Upper lobe of left lung (tissue), 6 donors: ENCODE data around the gene ATP9A. TPM values are rescaled to one million over a fixed set of nuclear protein-coding genes. Genes with fewer than 3 reads are reported as not detected.

ENCODE experiments used
- ATAC-seq, 2 donors: fragments of 200-7000 bp; cut with Tn5 transposase; one replicate each; pipeline ENCODE4 v1.9.1; 2022; ENCODE audit warnings: mild to moderate bottlenecking in 2 of 2, moderate library complexity in 2 of 2; ENCODE audit not compliant: low FRiP score in 2 of 2
- DNase-seq, 2 donors: peaks; one replicate each; pipeline ENCODE4 v3.0.0-alpha.2; 2019 to 2020
- H3K27ac ChIP-seq, 4 donors: fragments of 200-600 bp; sonication (generic); one replicate each; pipeline ENCODE4 v1.5.1; 2016 to 2019
- H3K27me3 ChIP-seq, 4 donors: fragments of 200-600 bp; sonication (generic); one replicate each; pipeline ENCODE4 v1.5.1; 2017 to 2019
- H3K36me3 ChIP-seq, 4 donors: fragments of 200-600 bp; sonication (generic); one replicate each; pipeline ENCODE4 v1.5.1; 2016 to 2019
- H3K4me1 ChIP-seq, 4 donors: fragments of 200-600 bp; sonication (generic); one replicate each; pipeline ENCODE4 v1.5.1; 2018 to 2019
- H3K4me3 ChIP-seq, 4 donors: fragments of 200-600 bp; sonication (generic); one replicate each; pipeline ENCODE4 v1.5.1; 2017 to 2019; ENCODE audit warnings: mild to moderate bottlenecking in 2 of 4, moderate library complexity in 1 of 4
- H3K9me3 ChIP-seq, 4 donors: fragments of 200-600 bp; sonication (generic); one replicate each; pipeline ENCODE4 v1.5.1; 2018 to 2019
- CTCF ChIP-seq, 6 experiments: fragments of 450-650 bp in 4 of 6; fragments of 200-600 bp in 2 of 6; sonication (generic) in 2 of 6; IDR thresholded peaks; one replicate each; pipeline ENCODE4 v1.5.1; 2016 to 2019; ENCODE audit warnings: antibody characterized with exemption in 6 of 6
- EP300 ChIP-seq, 4 donors: sonication (generic); formaldehyde crosslinking; IDR thresholded peaks; one replicate each; pipeline ENCODE4 v1.5.1; 2017; ENCODE audit warnings: antibody characterized with exemption in 4 of 4, control low read depth in 2 of 4
- POLR2A ChIP-seq, 4 donors: fragments of 450-650 bp; IDR thresholded peaks; one replicate each; pipeline ENCODE4 v1.5.1; 2016 to 2017; ENCODE audit warnings: antibody characterized with exemption in 4 of 4, mild to moderate bottlenecking in 2 of 4
- POLR2AphosphoS5 ChIP-seq, 2 donors: sonication (generic); formaldehyde crosslinking; IDR thresholded peaks; one replicate each; pipeline ENCODE4 v1.5.1; 2017; ENCODE audit warnings: antibody characterized with exemption in 2 of 2
- WGBS, 2 donors: methylation state at CpG; one replicate each; pipeline ENCODE4 v1.1.5; 2017 to 2018; 5-methylcytosine and 5-hydroxymethylcytosine counted together
- total RNA-seq, 6 donors: library from RNA; depleted of rRNA in 4 of 6; stranded (reverse); fragments of >200 nt in 4 of 6; gene quantifications; one replicate each; pipeline versions ENCODE4 v1.1.0 to v1.2.1, GENCODE V29; 2016 to 2021
- donor health status: DM: no; HTN: no; CAD: no; lungs with moderate emphysema.
- donor health status: DM: no; HTN: yes; CAD: no; lungs with severe emphysema.

The ATP9A gene
- total RNA-seq, 6 donors from 2014 or later = 15.7 to 31.3 (median 22.8) TPM

- TF ChIP-seq POLR2AphosphoS5 (IDR thresholded peaks at IDR 0.05) (no peak), CTCF (IDR thresholded peaks at IDR 0.05) (no peak), EP300 (IDR thresholded peaks at IDR 0.05) (no peak), POLR2A (IDR thresholded peaks at IDR 0.05) (no peak)
- no peak for ATAC-seq
- WGBS, 2 donors = 78 to 84% methylated on average over 2 of the region's 2 CpGs
- H3K27me3 ChIP-seq = no peaks in the 10 kb centered on the region
- DNase-seq = no peak
- no peaks in the 10 kb centered on the region for H3K9me3 ChIP-seq
- H3K4me3 ChIP-seq = no peak overlapping the region
- no peaks in the 10 kb centered on the region for H3K4me1 ChIP-seq
- peaks cover 0 to 17% (median 3%) of the 10 kb centered on the region in 4 donors for H3K36me3 ChIP-seq
- no peak overlapping the region for H3K27ac ChIP-seq
Measured at GRCh38 chr20:51607170-51607569, 161.0 kb downstream of the ATP9A start.

GRCh38 chr20:51604851-51605250 lies 163.3 kb downstream of the ATP9A start:
- H3K4me1 ChIP-seq = no peaks in the 10 kb centered on the region
- no peaks in the 10 kb centered on the region for H3K27me3 ChIP-seq
- no peak overlapping the region for H3K4me3 ChIP-seq
- TF ChIP-seq POLR2AphosphoS5 (IDR thresholded peaks at IDR 0.05) (no peak), POLR2A (IDR thresholded peaks at IDR 0.05) (no peak), CTCF (IDR thresholded peaks at IDR 0.05) (no peak), EP300 (IDR thresholded peaks at IDR 0.05) (no peak)
- peak in 1 of 2 donors; percentile 17 for ATAC-seq
- H3K36me3 ChIP-seq = peaks cover 0 to 17% (median 9%) of the 10 kb centered on the region in 4 donors
- 93 to 94% methylated on average over 14 of the region's 14 CpGs for WGBS, 2 donors
- no peak overlapping the region for H3K27ac ChIP-seq
- H3K9me3 ChIP-seq = no peaks in the 10 kb centered on the region
- peak in 1 of 2 donors; percentile 29 for DNase-seq

GRCh38 chr20:51602131-51602530 lies 166.1 kb downstream of the ATP9A start:
- ATAC-seq (no peak), DNase-seq (no peak)
- 81 to 86% methylated on average over 5 of the region's 5 CpGs for WGBS, 2 donors
- TF ChIP-seq CTCF (IDR thresholded peaks at IDR 0.05) (no peak), POLR2A (IDR thresholded peaks at IDR 0.05) (no peak), EP300 (IDR thresholded peaks at IDR 0.05) (no peak), POLR2AphosphoS5 (IDR thresholded peaks at IDR 0.05) (no peak)
- Histone ChIP-seq H3K4me1 (no peaks in the 10 kb centered on the region), H3K36me3 (peaks cover 0 to 18% (median 9%) of the 10 kb centered on the region in 4 donors), H3K4me3 (no peak overlapping the region), H3K9me3 (no peaks in the 10 kb centered on the region), H3K27me3 (no peaks in the 10 kb centered on the region), H3K27ac (no peak overlapping the region)

- Histone ChIP-seq H3K27ac (no peak overlapping the region), H3K4me3 (no peak overlapping the region), H3K9me3 (no peaks in the 10 kb centered on the region), H3K27me3 (no peaks in the 10 kb centered on the region), H3K4me1 (no peaks in the 10 kb centered on the region), H3K36me3 (peaks cover 0 to 18% (median 8%) of the 10 kb centered on the region in 4 donors)
- ATAC-seq (no peak), DNase-seq (no peak)
- TF ChIP-seq EP300 (IDR thresholded peaks at IDR 0.05) = no peak
- TF ChIP-seq POLR2A (IDR thresholded peaks at IDR 0.05) = no peak
- no peak for TF ChIP-seq POLR2AphosphoS5 (IDR thresholded peaks at IDR 0.05)
- no peak for TF ChIP-seq CTCF (IDR thresholded peaks at IDR 0.05)
- 88 to 95% methylated on average over 14 of the region's 14 CpGs for WGBS, 2 donors
Measured at GRCh38 chr20:51600950-51601349, 167.2 kb downstream of the ATP9A start.

- Histone ChIP-seq H3K4me1 (peaks cover 0 to 5% (median 2%) of the 10 kb centered on the region in 4 donors), H3K4me3 (no peak overlapping the region), H3K9me3 (no peaks in the 10 kb centered on the region), H3K27me3 (no peaks in the 10 kb centered on the region), H3K27ac (no peak overlapping the region), H3K36me3 (peaks cover 0 to 18% (median 8%) of the 10 kb centered on the region in 4 donors)
- WGBS, 2 donors = 79 to 83% methylated on average over 6 to 7 of the region's 7 CpGs
- TF ChIP-seq POLR2AphosphoS5 (IDR thresholded peaks at IDR 0.05) = no peak
- ATAC-seq (no peak), DNase-seq (no peak)
Measured at GRCh38 chr20:51600016-51600420, 168.2 kb downstream of the ATP9A start.
